ENCODE results near the gene ABHD17C.
"Not testable (repeated sequence)": the region's sequence is repeated elsewhere in the genome, so short reads cannot be mapped to it uniquely, and the experiment has no call there.

ABHD17C gene

GRCh38 chr15:80747317-80748053 is 52.4 kb downstream of the ABHD17C start:
- H3K9ac ChIP-seq (ENCODE audit: low read length), result no peak overlapping the region
- H3K4me3 ChIP-seq (ENCODE audit: low read depth, low read length), result no peak overlapping the region
- H3K36me3 ChIP-seq (ENCODE audit: control insufficient read depth, insufficient read depth, low read length), result no peaks in the 10 kb centered on the region
- no peaks in the 10 kb centered on the region for H3K9me3 ChIP-seq (ENCODE audit: control insufficient read depth, insufficient read depth, low read depth, low read length)
- no peak overlapping the region for H3K27ac ChIP-seq (ENCODE audit: low read depth, low read length)
- no peaks in the 10 kb centered on the region for H3K27me3 ChIP-seq (ENCODE audit: control insufficient read depth, insufficient read depth, low read length)
- peaks cover 22% of the 10 kb centered on the region for H3K4me1 ChIP-seq (ENCODE audit: control insufficient read depth, insufficient read depth, low read length)

GRCh38 chr15:80749589-80749988 is 54.5 kb downstream of the ABHD17C start:
- Histone ChIP-seq H3K9ac (ENCODE audit: low read length) (no peak overlapping the region), H3K27ac (ENCODE audit: low read depth, low read length) (no peak overlapping the region), H3K4me3 (ENCODE audit: low read depth, low read length) (no peak overlapping the region), H3K4me1 (ENCODE audit: control insufficient read depth, insufficient read depth, low read length) (peaks cover 12% of the 10 kb centered on the region), H3K36me3 (ENCODE audit: control insufficient read depth, insufficient read depth, low read length) (peaks cover 3% of the 10 kb centered on the region; the same call in 1 of the 2 replicates), H3K9me3 (ENCODE audit: control insufficient read depth, insufficient read depth, low read depth, low read length) (no peaks in the 10 kb centered on the region), H3K27me3 (ENCODE audit: control insufficient read depth, insufficient read depth, low read length) (no peaks in the 10 kb centered on the region)

DNA sequence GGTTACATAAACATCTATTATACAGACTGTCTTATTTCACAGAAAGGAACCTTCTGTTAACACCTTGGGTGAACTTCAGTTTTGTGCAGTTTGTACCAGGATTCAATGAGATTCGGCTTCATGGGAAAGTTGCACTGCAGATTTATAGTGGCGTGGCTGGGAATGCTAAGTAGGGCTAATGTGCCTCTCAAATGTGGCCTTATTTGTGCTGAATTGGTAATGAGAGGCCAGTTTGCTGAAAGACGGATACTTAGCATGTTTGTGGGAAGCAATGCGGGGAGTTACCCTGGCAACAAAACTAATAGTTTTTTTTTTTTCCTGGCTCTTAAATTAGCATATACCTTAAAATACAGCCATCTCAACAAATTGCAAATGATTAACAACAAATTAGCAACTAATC is 55.5 kb downstream of the ABHD17C start:
- H3K4me1 ChIP-seq (ENCODE audit: control insufficient read depth, insufficient read depth, low read length), result peaks cover 11% of the 10 kb centered on the region

GRCh38 chr15:80752204-80752603 is 57.1 kb downstream of the ABHD17C start:
- no peak overlapping the region for H3K9ac ChIP-seq (ENCODE audit: low read length)
- H3K36me3 ChIP-seq (ENCODE audit: control insufficient read depth, insufficient read depth, low read length), result peaks cover 3% of the 10 kb centered on the region; the same call in 1 of the 2 replicates
- H3K27ac ChIP-seq (ENCODE audit: low read depth, low read length), result no peak overlapping the region
- no peak overlapping the region for H3K4me3 ChIP-seq (ENCODE audit: low read depth, low read length)
- no peaks in the 10 kb centered on the region for H3K27me3 ChIP-seq (ENCODE audit: control insufficient read depth, insufficient read depth, low read length)
- H3K9me3 ChIP-seq (ENCODE audit: control insufficient read depth, insufficient read depth, low read depth, low read length), result no peaks in the 10 kb centered on the region
- H3K4me1 ChIP-seq (ENCODE audit: control insufficient read depth, insufficient read depth, low read length), result peaks cover 14% of the 10 kb centered on the region

More for the DNA sequence above, 55.5 kb downstream of the ABHD17C start:
- Histone ChIP-seq H3K36me3 (ENCODE audit: control insufficient read depth, insufficient read depth, low read length) (peaks cover 3% of the 10 kb centered on the region; the same call in 1 of the 2 replicates), H3K27ac (ENCODE audit: low read depth, low read length) (no peak overlapping the region), H3K9ac (ENCODE audit: low read length) (no peak overlapping the region), H3K4me3 (ENCODE audit: low read depth, low read length) (no peak overlapping the region), H3K9me3 (ENCODE audit: control insufficient read depth, insufficient read depth, low read depth, low read length) (no peaks in the 10 kb centered on the region), H3K27me3 (ENCODE audit: control insufficient read depth, insufficient read depth, low read length) (no peaks in the 10 kb centered on the region)

DNA sequence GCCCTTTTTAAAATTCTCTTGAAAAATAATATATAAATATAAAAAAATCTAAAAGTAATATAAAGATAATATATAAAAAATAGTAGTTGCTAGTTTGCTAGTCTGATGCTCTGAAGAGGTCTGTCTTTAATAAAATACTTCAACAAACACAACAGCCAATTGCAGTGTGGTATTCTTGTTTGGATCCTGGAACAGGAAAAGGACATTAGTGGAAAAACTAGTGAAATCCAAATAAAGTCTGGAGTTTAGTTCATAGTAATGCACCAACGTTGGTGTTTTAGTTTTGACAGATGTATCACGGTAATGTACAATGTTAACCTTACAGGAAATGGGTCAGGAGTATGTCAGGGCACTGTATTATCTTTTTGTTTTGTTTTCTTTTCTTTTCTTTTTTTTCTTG is 58.1 kb downstream of the ABHD17C start:
- Histone ChIP-seq H3K27me3 (ENCODE audit: control insufficient read depth, insufficient read depth, low read length) (no peaks in the 10 kb centered on the region), H3K27ac (ENCODE audit: low read depth, low read length) (no peak overlapping the region), H3K4me3 (ENCODE audit: low read depth, low read length) (no peak overlapping the region), H3K4me1 (ENCODE audit: control insufficient read depth, insufficient read depth, low read length) (peaks cover 5% of the 10 kb centered on the region; the same call in 1 of the 2 replicates), H3K36me3 (ENCODE audit: control insufficient read depth, insufficient read depth, low read length) (peaks cover 3% of the 10 kb centered on the region; the same call in 1 of the 2 replicates), H3K9me3 (ENCODE audit: control insufficient read depth, insufficient read depth, low read depth, low read length) (no peaks in the 10 kb centered on the region), H3K9ac (ENCODE audit: low read length) (no peak overlapping the region)

DNA sequence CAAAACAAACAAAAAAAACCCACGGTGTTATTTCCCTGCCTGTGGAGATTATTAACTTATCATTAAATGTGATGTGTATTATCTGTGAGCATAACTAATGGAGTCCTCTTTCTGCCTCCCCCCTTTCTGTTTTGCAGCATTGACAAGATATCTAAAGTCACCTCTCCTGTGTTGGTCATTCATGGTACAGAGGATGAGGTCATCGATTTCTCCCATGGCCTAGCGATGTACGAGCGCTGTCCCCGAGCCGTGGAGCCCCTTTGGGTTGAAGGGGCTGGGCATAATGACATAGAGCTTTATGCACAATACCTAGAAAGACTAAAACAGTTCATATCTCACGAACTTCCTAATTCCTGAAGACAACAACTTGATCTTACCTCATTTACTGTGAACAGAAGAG is 58.9 kb downstream of the ABHD17C start:
- Histone ChIP-seq H3K9me3 (ENCODE audit: control insufficient read depth, insufficient read depth, low read depth, low read length) (no peaks in the 10 kb centered on the region), H3K9ac (ENCODE audit: low read length) (no peak overlapping the region), H3K27ac (ENCODE audit: low read depth, low read length) (no peak overlapping the region), H3K27me3 (ENCODE audit: control insufficient read depth, insufficient read depth, low read length) (no peaks in the 10 kb centered on the region), H3K4me1 (ENCODE audit: control insufficient read depth, insufficient read depth, low read length) (peaks cover 5% of the 10 kb centered on the region; the same call in 1 of the 2 replicates), H3K4me3 (ENCODE audit: low read depth, low read length) (no peak overlapping the region), H3K36me3 (ENCODE audit: control insufficient read depth, insufficient read depth, low read length) (peaks cover 3% of the 10 kb centered on the region; the same call in 1 of the 2 replicates)

- H3K27me3 ChIP-seq (ENCODE audit: control insufficient read depth, insufficient read depth, low read length), result no peaks in the 10 kb centered on the region
These were observed 60.8 kb downstream of the ABHD17C start for GRCh38 chr15:80755885-80756284.

GRCh38 chr15:80758130-80758745 is 63.1 kb downstream of the ABHD17C start:
- H3K27me3 ChIP-seq (ENCODE audit: control insufficient read depth, insufficient read depth, low read length), result no peaks in the 10 kb centered on the region
- H3K4me3 ChIP-seq (ENCODE audit: low read depth, low read length), result no peak overlapping the region
- H3K9ac ChIP-seq (ENCODE audit: low read length), result no peak overlapping the region
- H3K4me1 ChIP-seq (ENCODE audit: control insufficient read depth, insufficient read depth, low read length), result peaks cover 5% of the 10 kb centered on the region; the same call in 1 of the 2 replicates
- H3K27ac ChIP-seq (ENCODE audit: low read depth, low read length), result no peak overlapping the region
- H3K9me3 ChIP-seq (ENCODE audit: control insufficient read depth, insufficient read depth, low read depth, low read length), result no peaks in the 10 kb centered on the region
- H3K36me3 ChIP-seq (ENCODE audit: control insufficient read depth, insufficient read depth, low read length), result peaks cover 3% of the 10 kb centered on the region; the same call in 1 of the 2 replicates

More at GRCh38 chr15:80755885-80756284, 60.8 kb downstream of the ABHD17C start:
- peaks cover 5% of the 10 kb centered on the region; the same call in 1 of the 2 replicates for H3K4me1 ChIP-seq (ENCODE audit: control insufficient read depth, insufficient read depth, low read length)
- peaks cover 3% of the 10 kb centered on the region; the same call in 1 of the 2 replicates for H3K36me3 ChIP-seq (ENCODE audit: control insufficient read depth, insufficient read depth, low read length)
- no peaks in the 10 kb centered on the region for H3K9me3 ChIP-seq (ENCODE audit: control insufficient read depth, insufficient read depth, low read depth, low read length)
- no peak overlapping the region for H3K27ac ChIP-seq (ENCODE audit: low read depth, low read length)
- no peak overlapping the region for H3K9ac ChIP-seq (ENCODE audit: low read length)
- no peak overlapping the region for H3K4me3 ChIP-seq (ENCODE audit: low read depth, low read length)

- Histone ChIP-seq H3K27ac (ENCODE audit: low read depth, low read length) (no peak overlapping the region), H3K9me3 (ENCODE audit: control insufficient read depth, insufficient read depth, low read depth, low read length) (no peaks in the 10 kb centered on the region), H3K9ac (ENCODE audit: low read length) (no peak overlapping the region), H3K4me1 (ENCODE audit: control insufficient read depth, insufficient read depth, low read length) (peaks cover 2% of the 10 kb centered on the region; the same call in 1 of the 2 replicates), H3K4me3 (ENCODE audit: low read depth, low read length) (no peak overlapping the region), H3K36me3 (ENCODE audit: control insufficient read depth, insufficient read depth, low read length) (no peaks in the 10 kb centered on the region), H3K27me3 (ENCODE audit: control insufficient read depth, insufficient read depth, low read length) (no peaks in the 10 kb centered on the region)
These were observed 65.8 kb downstream of the ABHD17C start for GRCh38 chr15:80760960-80761359.

GRCh38 chr15:80761754-80762153 is 66.6 kb downstream of the ABHD17C start:
- no peaks in the 10 kb centered on the region for H3K4me1 ChIP-seq (ENCODE audit: control insufficient read depth, insufficient read depth, low read length)

GRCh38 chr15:80763235-80763634 is 68.1 kb downstream of the ABHD17C start:
- not testable (repeated sequence) for H3K27ac ChIP-seq (ENCODE audit: low read depth, low read length); H3K9me3 ChIP-seq (ENCODE audit: control insufficient read depth, insufficient read depth, low read depth, low read length); H3K27me3 ChIP-seq (ENCODE audit: control insufficient read depth, insufficient read depth, low read length); H3K4me1 ChIP-seq (ENCODE audit: control insufficient read depth, insufficient read depth, low read length); H3K4me3 ChIP-seq (ENCODE audit: low read depth, low read length); H3K9ac ChIP-seq (ENCODE audit: low read length); H3K36me3 ChIP-seq (ENCODE audit: control insufficient read depth, insufficient read depth, low read length)

More at GRCh38 chr15:80761754-80762153, 66.6 kb downstream of the ABHD17C start:
- Histone ChIP-seq H3K9me3 (ENCODE audit: control insufficient read depth, insufficient read depth, low read depth, low read length) (no peaks in the 10 kb centered on the region), H3K27ac (ENCODE audit: low read depth, low read length) (no peak overlapping the region), H3K36me3 (ENCODE audit: control insufficient read depth, insufficient read depth, low read length) (no peaks in the 10 kb centered on the region), H3K9ac (ENCODE audit: low read length) (no peak overlapping the region), H3K4me3 (ENCODE audit: low read depth, low read length) (no peak overlapping the region), H3K27me3 (ENCODE audit: control insufficient read depth, insufficient read depth, low read length) (no peaks in the 10 kb centered on the region)
